Stimulated activated CD4-positive, alpha-beta T cell treated with anti-CD3 and anti-CD28 coated beads, Interleukin-4, amount 100 ng/mL, for 1 hour (primary cell): ENCODE results near the gene AIFM1.
A peak's percentile ranks its signal among the peaks of the same experiment; 100 is the strongest.

Experiments used
- DNase-seq: peaks from one replicate; pipeline ENCODE4 v3.0.0-alpha.2; 2020

The AIFM1 gene

GRCh38 chrX:130170752-130171445 is 5.3 kb upstream of the AIFM1 start:
- peak; percentile 59 for DNase-seq

GRCh38 chrX:130167040-130167439 is 1.4 kb upstream of the AIFM1 start:
- DNase-seq, result no peak

GRCh38 chrX:130166503-130166777 is 799 bp upstream of the AIFM1 start:
- DNase-seq, result no peak

- DNase-seq, result no peak
Observed at GRCh38 chrX:130165181-130165702, 399 bp downstream of the AIFM1 start.

- no peak for DNase-seq
Observed at GRCh38 chrX:130163398-130163797, 2.2 kb downstream of the AIFM1 start.

- DNase-seq, result no peak
Observed at GRCh38 chrX:130162094-130162735, 3.4 kb downstream of the AIFM1 start.

GRCh38 chrX:130159776-130160175 is 5.9 kb downstream of the AIFM1 start:
- no peak for DNase-seq

- DNase-seq, result no peak
Observed at GRCh38 chrX:130158311-130158710, 7.3 kb downstream of the AIFM1 start.

- no peak for DNase-seq
Observed at GRCh38 chrX:130155564-130155963, 10.1 kb downstream of the AIFM1 start.

- no peak for DNase-seq
Observed at GRCh38 chrX:130147631-130148030, 18.0 kb downstream of the AIFM1 start.

- no peak for DNase-seq
Observed at GRCh38 chrX:130145123-130145522, 20.5 kb downstream of the AIFM1 start.

GRCh38 chrX:130144509-130144908 is 21.1 kb downstream of the AIFM1 start:
- DNase-seq, result no peak

- no peak for DNase-seq
Observed at GRCh38 chrX:130139474-130140201, 26.0 kb downstream of the AIFM1 start.

- no peak for DNase-seq
Observed at GRCh38 chrX:130136961-130137360, 28.7 kb downstream of the AIFM1 start.

- DNase-seq, result no peak
Observed at GRCh38 chrX:130136496-130136895, 29.1 kb downstream of the AIFM1 start.

GRCh38 chrX:130130990-130131389 is 34.7 kb downstream of the AIFM1 start:
- DNase-seq, result no peak

GRCh38 chrX:130125091-130125874 is 40.4 kb downstream of the AIFM1 start:
- no peak for DNase-seq

- no peak for DNase-seq
Observed at GRCh38 chrX:130124577-130124976, 41.1 kb downstream of the AIFM1 start.

GRCh38 chrX:130121505-130121800 is 44.2 kb downstream of the AIFM1 start:
- no peak for DNase-seq

GRCh38 chrX:130120746-130121504 is 44.7 kb downstream of the AIFM1 start:
- DNase-seq, result peak; percentile 69

- DNase-seq, result no peak
Observed at GRCh38 chrX:130120321-130120731, 45.3 kb downstream of the AIFM1 start.

- DNase-seq, result no peak
Observed at GRCh38 chrX:130119312-130119898, 46.2 kb downstream of the AIFM1 start.
